Right lung (tissue), 5 donors: ENCODE measurements around the gene BMP7. TPM values are rescaled to one million over a fixed set of nuclear protein-coding genes. Genes with fewer than 3 reads are reported as not detected.

Experiments used
- DNase-seq, 2 donors: peaks; one replicate each; pipeline ENCODE4 v3.0.0-alpha.2; 2013
- polyA plus RNA-seq, 5 donors: library from polyadenylated mRNA; unstranded; fragments of 120-200 nt; gene quantifications; one replicate each; pipeline versions ENCODE4 v1.2.1 to v1.2.3, GENCODE V29; 2013; ENCODE audit warnings: inconsistent platforms in 1 of 5, low replicate concordance in 1 of 5; ENCODE audit not compliant: insufficient read length in 5 of 5, insufficient read depth in 1 of 5

BMP7 gene
- polyA plus RNA-seq, 5 donors: 11.1 to 18.9 (median 17.2) TPM

DNA sequence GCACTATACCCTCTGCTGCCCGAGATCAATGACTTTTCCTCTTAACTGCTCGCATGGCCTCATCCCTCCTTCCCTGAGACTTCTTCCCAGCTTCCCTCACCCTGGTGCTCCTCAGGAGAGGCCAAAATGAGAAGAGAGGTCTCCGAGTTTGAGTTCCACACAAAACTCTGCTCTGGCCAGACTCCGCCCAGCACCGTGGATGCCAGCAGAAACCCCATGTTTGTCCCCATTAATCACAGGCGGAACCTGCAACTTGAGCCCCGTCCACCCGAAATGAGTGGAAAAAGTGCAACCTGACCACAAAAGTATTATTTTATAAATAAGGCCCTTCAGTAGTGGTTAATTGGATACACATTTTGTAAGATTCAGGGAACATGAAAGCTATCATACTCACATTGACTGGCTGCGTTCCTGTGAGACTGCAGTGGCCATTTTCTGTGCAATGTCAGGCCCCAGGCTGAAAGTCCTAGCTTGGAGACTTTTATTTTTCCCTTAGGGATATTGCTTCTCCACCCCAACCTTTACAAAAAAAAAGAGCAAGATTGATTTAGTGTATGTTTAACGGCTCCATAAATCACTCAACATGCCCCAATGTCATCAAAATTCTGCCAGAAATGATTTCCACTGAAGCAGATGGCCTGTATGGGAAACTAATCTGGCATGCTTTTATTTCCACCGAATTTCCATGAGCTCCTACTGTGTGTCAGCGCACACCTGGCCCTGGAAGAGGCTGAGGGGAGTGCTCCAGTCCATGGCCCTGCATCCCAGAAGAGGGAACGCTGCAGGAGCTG lies 134.6 kb downstream of the BMP7 start:
- DNase-seq: no peak

- no peak for DNase-seq
Observed at GRCh38 chr20:57131077-57131476, 135.4 kb downstream of the BMP7 start.

GRCh38 chr20:57130160-57130772 lies 136.2 kb downstream of the BMP7 start:
- DNase-seq: no peak

- DNase-seq: no peak
Observed at GRCh38 chr20:57129303-57129702, 137.1 kb downstream of the BMP7 start.

- DNase-seq: no peak
Observed at GRCh38 chr20:57128044-57128757, 138.2 kb downstream of the BMP7 start.

GRCh38 chr20:57126481-57127092 lies 139.9 kb downstream of the BMP7 start:
- DNase-seq: no peak

DNA sequence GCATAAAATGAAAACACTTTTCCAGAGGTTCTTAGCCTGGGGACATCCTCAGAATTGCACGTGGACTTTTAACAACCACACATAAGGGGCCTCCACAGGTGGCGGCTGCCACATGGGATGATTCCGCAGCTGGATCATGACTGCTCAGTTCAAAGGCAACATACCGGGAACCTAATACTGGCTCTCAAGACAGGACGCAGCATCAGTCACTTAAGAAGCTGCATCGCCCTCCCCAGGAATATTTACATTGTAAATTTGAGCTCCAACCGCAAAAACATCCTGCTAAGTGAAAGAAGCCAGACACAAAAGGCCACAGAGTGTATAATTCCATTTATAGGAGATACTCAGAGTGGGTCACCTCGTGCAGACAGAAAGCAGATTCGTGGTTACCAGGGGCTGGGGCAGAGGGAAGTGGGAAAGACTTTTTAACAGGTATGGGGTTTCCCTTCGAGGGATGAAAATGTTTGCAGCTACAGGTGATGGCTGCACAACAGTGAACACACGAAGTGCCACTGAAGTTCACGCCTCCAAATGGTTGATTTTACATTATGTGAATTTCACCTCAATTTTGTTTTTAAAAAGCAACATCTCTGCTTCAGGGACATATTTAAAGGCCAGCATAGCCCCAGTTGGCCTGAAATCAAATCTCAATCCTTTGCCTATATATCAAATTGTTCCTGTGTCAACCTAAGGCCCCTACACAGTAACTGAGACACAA lies 141.5 kb downstream of the BMP7 start:
- DNase-seq: no peak

- DNase-seq: peak in 1 of 2 donors; percentile 9
Observed at GRCh38 chr20:57124366-57124765, 142.1 kb downstream of the BMP7 start.

DNA sequence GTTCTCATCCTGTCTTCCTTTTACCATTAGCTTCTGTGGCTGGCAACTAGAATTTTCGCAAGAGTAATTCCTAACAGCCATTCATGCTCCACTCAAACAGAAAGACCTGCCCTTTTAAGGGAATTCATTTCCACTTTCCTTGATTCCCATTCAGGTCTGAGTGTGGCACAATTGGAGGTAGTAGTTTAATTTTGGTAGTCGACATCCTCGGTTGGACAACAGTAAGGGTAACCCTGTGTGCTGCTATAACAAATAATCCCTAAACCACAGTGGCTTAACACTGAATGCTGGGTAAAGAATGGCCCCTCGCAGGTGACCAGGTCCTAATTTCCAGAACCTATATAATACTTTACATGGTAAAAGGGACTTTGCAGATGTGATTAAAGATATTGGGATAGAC lies 142.9 kb downstream of the BMP7 start:
- DNase-seq: no peak

- DNase-seq: no peak
Observed at GRCh38 chr20:57122536-57123489, 143.6 kb downstream of the BMP7 start.

- DNase-seq: no peak
Observed at GRCh38 chr20:57118964-57119363, 147.5 kb downstream of the BMP7 start.

Other genes with a start within 250 kb of the BMP7 start
- not detected for gene SPO11, start 63.2 kb upstream of the BMP7 start, polyA plus RNA-seq
- gene RAE1, start 84.6 kb upstream of the BMP7 start, polyA plus RNA-seq: 10 to 100 TPM; 43.0 to 55.2 (median 51.9) TPM
- 10 to 100 TPM; 16.8 to 33.5 (median 21.3) TPM for gene RBM38, start 124.8 kb upstream of the BMP7 start, polyA plus RNA-seq